ENCODE results near the gene PARP15. TPM values are rescaled to one million over a fixed set of nuclear protein-coding genes. Genes with fewer than 3 reads are reported as not detected.
"Not testable (repeated sequence)": the region's sequence is repeated elsewhere in the genome, so short reads cannot be mapped to it uniquely, and the experiment has no call there.

Gene PARP15
- total RNA-seq, 8 experiments from 2014 or later, result 0.04 to 2.2 (median 0.28) TPM; not detected in 1

DNA sequence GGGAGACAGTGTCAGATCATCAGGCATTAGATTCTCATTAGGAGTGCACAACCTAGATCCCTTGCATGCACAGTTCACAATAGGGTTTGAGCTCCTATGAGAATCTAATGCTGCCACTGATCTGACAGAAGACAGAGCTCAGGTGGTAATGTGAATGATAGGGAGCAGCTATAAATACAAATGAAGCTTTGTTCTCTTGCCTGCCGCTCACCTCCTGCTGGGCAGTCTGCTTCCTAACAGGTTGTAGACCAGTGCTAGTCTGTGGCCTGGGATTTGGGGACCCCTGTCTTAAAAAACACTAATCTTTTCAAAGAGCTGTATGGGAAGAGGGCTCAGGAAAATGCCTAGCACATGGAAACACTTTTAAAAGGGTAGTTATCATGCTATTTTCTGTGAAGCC, 52.3 kb downstream of the PARP15 start:
- 100% methylated on average over 1 of the region's 1 CpG; no CpG with 5 or more reads in 5 of the 10 experiments for WGBS, 10 experiments

DNA sequence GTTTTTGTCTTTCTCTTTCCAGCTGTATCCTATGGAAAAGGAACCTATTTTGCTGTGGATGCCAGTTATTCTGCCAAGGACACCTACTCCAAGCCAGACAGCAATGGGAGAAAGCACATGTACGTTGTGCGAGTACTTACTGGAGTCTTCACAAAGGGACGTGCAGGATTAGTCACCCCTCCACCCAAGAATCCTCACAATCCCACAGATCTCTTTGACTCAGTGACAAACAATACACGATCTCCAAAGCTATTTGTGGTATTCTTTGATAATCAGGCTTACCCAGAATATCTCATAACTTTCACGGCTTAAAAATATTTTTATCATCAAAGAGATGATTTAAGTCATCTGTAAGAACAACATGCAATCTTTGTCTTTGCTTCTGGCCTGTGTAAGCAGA, 58.3 kb downstream of the PARP15 start:
- Histone ChIP-seq H3K27ac (no peak overlapping the region), H3K4me1 (replicated peaks in 1 of 2) (no peaks in the 10 kb centered on the region), H3K4me3 (no peak overlapping the region)
- 14 to 94% (median 79%) methylated on average over 1 to 5 of the region's 5 CpGs; no CpG with 5 or more reads in 1 of the 10 experiments for WGBS, 10 experiments
- in situ Hi-C loops (cut with MboI; ENCODE audit: low pct_unique_long_range_greater_than_20kb in 2 of 9, low sequenced_read_pairs in 9 of 9, unreplicated experiment in 9 of 9), result no loop called here
- no peak for ATAC-seq (replicated peaks in 6 of 8)

More for the DNA sequence above, 52.3 kb downstream of the PARP15 start:
- no peak for ATAC-seq (replicated peaks in 6 of 8)
- in situ Hi-C loops (cut with MboI; ENCODE audit: low pct_unique_long_range_greater_than_20kb in 2 of 9, low sequenced_read_pairs in 9 of 9, unreplicated experiment in 9 of 9), result no loop called here
- Histone ChIP-seq H3K27ac (no peak overlapping the region), H3K4me1 (replicated peaks in 1 of 2) (no peaks in the 10 kb centered on the region), H3K4me3 (no peak overlapping the region)

DNA sequence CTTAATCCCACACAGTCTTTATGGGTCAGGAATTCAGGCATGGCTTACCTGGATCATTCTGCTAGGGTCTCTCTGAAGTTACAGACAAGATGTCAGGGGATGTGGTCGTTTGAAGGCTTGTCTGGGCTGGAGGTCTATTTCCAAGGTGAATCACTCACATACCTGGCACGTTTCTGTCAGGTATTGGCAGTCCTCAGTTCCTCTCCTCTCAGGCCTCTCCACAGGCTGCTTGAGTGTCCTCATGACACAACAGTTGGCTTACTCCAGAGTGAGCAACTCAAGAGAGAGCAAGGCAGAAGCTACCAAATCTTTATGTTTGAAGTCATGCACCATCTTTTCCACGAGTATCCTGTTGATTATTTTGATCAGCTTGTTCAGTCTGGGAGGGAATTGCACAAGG, 59.2 kb downstream of the PARP15 start:
- WGBS, 10 experiments, result 0 to 80% (median 33%) methylated on average over 1 to 3 of the region's 3 CpGs; no CpG with 5 or more reads in 4 of the 10 experiments
- ATAC-seq (replicated peaks in 6 of 8), result no peak
- Histone ChIP-seq H3K4me1 (replicated peaks in 1 of 2) (no peaks in the 10 kb centered on the region), H3K27ac (no peak overlapping the region), H3K4me3 (no peak overlapping the region)
- in situ Hi-C loops (cut with MboI; ENCODE audit: low pct_unique_long_range_greater_than_20kb in 2 of 9, low sequenced_read_pairs in 9 of 9, unreplicated experiment in 9 of 9), result no loop called here

DNA sequence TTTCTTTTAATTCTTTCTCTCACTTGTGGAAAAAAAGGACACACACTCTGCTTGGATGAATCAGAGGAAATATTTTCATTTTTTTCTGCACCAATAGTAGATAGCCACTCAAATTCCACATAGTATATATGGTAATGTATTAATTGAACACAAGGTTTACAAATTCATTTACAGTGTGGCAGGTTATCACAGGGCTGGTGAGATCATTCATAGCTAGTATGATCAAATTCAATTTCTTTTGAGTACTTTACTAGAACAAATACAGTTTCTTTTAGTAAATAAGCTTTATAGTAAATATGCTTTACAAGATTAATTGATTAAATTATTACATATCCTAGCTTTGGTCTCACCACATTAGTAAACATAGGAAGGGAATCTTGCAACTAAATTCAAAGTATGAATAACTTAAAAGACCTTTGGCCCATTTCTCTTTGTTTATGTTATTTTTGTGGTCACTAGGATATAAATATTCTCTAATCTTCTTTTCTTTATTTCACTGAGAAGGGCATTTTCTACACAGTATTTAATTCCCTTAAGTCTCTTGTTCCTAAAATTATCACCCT, 63.1 kb downstream of the PARP15 start:
- no peak for ATAC-seq (replicated peaks in 6 of 8)
- no peak overlapping the region for H3K4me3 ChIP-seq
- H3K4me1 ChIP-seq (replicated peaks in 1 of 2), result no peaks in the 10 kb centered on the region
- in situ Hi-C loops (cut with MboI; ENCODE audit: low pct_unique_long_range_greater_than_20kb in 2 of 9, low sequenced_read_pairs in 9 of 9, unreplicated experiment in 9 of 9), result no loop called here
- no peak overlapping the region for H3K27ac ChIP-seq

DNA sequence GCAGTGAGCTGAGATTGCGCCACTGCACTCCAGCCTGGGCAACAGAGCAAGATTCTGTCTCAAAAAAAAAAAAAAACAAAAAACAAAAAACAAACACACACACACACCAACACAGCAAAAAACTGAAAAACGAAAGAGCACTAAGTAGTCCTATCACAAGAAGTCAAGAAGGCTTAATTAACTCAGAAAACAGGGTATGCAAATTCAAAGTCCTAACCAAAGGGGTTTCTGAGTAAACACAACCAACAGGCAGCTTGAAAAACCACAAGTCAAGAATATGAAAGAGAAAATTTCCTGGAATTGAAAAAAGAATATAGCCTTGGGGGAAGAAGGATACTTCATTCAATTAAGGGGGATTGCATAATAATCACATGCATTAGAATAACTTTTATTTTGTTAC, 65.5 kb downstream of the PARP15 start:
- H3K4me1 ChIP-seq (replicated peaks in 1 of 2), result no peaks in the 10 kb centered on the region
- no peak overlapping the region for H3K27ac ChIP-seq
- in situ Hi-C loops (cut with MboI; ENCODE audit: low pct_unique_long_range_greater_than_20kb in 2 of 9, low sequenced_read_pairs in 9 of 9, unreplicated experiment in 9 of 9), result no loop called here
- WGBS, 10 experiments, result 20 to 90% (median 66%) methylated on average over 1 to 2 of the region's 2 CpGs; no CpG with 5 or more reads in 2 of the 10 experiments
- ATAC-seq (replicated peaks in 6 of 8), result peak in 2 of 8 experiments; percentile 18 to 60
- H3K4me3 ChIP-seq, result no peak overlapping the region

DNA sequence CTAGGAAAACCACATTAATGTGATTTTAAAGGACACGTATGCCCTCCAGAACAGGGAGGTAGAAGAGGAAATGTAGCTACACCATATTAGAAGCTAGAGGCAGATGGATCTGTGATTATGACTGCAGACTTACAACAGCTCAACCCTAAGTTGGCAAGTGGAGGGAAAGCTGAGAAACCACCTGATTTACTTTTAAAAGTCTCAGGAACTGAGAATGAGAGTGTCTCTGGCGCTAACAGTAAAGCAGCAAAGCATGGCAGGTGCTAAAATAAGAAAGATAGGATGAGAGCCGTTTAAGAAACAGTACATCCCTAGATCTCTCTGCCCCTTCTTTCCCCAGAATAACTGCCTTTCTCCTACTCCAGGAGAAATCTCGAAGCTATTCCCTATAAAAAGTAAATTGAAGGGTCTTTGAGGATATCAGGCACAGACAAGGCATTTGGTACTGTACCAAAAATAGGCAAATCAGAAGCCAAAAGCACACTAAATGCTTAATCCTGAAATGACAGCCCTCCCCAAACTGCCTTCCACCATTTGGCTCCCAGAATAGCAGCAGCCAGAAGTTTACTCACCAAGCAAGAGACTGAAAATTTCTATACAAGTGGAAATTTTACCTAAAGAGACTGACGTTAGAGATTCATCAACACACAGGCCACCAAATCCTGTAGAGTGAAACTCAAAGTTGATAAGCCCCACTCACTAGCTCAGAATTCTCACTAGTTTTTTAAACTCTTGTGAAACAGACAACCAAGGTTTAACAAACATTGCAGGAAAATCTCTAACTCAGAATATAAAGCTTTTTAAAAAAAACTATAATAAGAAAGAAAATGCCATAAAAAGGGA, 68.9 kb downstream of the PARP15 start:
- WGBS, 10 experiments, result 30 to 94% (median 70%) methylated on average over 1 to 5 of the region's 5 CpGs
- no peak for ATAC-seq (replicated peaks in 6 of 8)
- peaks cover 0 to 3% of the 10 kb centered on the region in 2 donors for H3K4me1 ChIP-seq (replicated peaks in 1 of 2)
- no peak overlapping the region for H3K4me3 ChIP-seq
- in situ Hi-C loops (cut with MboI; ENCODE audit: low pct_unique_long_range_greater_than_20kb in 2 of 9, low sequenced_read_pairs in 9 of 9, unreplicated experiment in 9 of 9), result no loop called here
- H3K27ac ChIP-seq, result no peak overlapping the region

DNA sequence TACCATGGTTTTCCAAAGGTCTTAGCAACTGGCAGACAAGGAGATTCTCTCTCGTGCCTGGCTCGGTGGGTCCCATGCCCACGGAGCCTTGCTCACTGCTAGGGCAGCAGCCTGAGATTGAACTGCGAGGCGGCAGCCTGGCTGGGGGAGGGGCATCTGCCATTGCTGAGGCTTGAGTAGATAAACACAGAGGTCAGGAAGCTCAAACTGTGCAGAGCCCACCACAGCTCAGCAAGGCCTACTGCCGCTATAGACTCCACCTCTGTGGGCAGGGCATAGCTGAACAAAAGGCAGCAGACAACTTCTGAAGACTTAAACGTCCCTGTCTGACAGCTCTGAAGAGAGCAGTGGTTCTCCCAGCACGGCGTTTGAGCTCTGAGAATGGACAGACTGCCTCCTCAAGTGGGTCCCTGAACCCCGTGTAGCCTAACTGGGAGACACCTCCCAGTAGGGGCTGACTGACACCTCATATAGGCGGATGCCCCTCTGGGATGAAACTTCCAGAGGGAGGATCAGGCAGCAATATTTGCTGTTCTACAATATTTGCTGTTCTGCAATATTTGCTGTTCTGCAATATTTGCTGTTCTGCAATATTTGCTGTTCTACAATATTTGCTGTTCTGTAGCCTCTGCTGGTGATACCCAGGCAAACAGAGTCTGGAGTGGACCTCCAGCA, 73.9 kb downstream of the PARP15 start:
- ATAC-seq (replicated peaks in 6 of 8); H3K27ac ChIP-seq; H3K4me1 ChIP-seq (replicated peaks in 1 of 2); H3K4me3 ChIP-seq; in situ Hi-C loops (cut with MboI; ENCODE audit: low pct_unique_long_range_greater_than_20kb in 2 of 9, low sequenced_read_pairs in 9 of 9, unreplicated experiment in 9 of 9): not testable (repeated sequence)
- WGBS, 10 experiments, result 0 to 84% (median 40%) methylated on average over 1 to 3 of the region's 11 CpGs; no CpG with 5 or more reads in 5 of the 10 experiments

DNA sequence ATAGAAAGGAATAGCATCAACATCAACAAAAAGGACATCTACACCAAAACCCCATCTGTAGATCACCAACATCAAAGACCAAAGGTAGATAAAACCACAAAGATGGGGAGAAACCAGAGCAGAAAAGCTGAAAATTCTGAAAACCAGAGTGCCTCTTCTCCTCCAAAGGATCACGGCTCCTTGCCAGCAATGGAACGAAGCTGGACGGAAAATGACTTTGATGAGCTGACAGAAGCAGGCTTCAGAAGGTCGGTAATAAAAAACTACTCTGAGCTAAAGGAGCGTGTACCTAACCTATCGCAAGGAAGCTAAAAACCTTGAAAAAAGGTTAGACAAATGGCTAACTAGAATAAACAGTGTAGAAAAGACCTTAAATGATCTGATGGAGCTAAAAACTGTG, 74.5 kb downstream of the PARP15 start:
- in situ Hi-C loops (cut with MboI; ENCODE audit: low pct_unique_long_range_greater_than_20kb in 2 of 9, low sequenced_read_pairs in 9 of 9, unreplicated experiment in 9 of 9); H3K4me1 ChIP-seq (replicated peaks in 1 of 2); ATAC-seq (replicated peaks in 6 of 8); H3K4me3 ChIP-seq; H3K27ac ChIP-seq: not testable (repeated sequence)
- WGBS, 10 experiments, result 55 to 100% (median 83%) methylated on average over 3 to 6 of the region's 6 CpGs

DNA sequence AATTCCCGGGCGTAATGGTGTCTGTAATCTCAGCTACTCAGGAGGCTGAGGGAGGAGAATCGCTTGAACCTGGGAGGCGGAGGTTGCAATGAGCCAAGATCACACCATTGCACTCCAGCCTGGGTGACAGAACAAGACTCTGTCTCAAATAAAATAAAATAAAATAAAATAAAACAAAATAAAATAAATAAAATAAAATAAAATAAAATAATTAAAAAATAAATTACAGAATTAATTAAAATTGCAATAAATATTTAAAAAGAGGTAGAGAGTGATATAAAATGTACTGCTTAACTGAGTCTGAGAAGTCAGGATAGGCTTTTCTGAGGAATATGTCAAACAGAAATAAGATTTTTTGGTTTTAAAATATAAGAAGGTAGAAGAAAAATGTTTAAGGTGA, 80.9 kb downstream of the PARP15 start:
- in situ Hi-C loops (cut with MboI; ENCODE audit: low pct_unique_long_range_greater_than_20kb in 2 of 9, low sequenced_read_pairs in 9 of 9, unreplicated experiment in 9 of 9); ATAC-seq (replicated peaks in 6 of 8); H3K4me1 ChIP-seq (replicated peaks in 1 of 2); H3K27ac ChIP-seq; H3K4me3 ChIP-seq: not testable (repeated sequence)
- 70 to 100% (median 90%) methylated on average over 1 to 4 of the region's 4 CpGs for WGBS, 10 experiments

DNA sequence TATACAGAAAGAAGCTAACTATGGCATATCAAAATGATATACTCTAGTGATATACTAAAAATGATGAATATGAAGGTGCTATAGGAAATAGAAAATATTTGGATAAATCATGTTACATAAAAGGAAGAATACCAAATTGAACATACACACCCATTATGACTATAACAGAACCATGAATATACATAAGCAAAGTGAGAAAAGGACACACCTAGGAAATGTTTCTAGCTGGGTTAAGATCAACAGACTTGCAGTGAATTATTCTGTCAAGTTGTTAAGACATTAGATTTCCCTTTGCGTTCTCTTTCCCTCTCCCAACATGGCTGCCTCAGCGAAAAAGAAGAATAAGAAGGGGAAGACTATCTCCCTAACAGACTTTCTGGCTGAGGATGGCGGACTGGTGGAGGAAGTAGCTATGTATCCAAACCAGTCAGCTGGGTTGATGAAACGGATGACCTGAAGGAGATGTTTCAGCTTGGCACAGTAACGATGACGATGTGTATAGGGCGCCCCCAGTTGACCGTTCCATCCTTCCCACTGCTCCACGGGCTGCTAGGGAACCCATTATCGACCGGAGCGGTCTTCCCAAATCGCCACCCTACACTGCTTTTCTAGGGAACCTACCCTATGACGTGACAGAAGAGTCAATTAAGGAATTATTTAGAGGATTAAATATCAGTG, 83.0 kb downstream of the PARP15 start:
- 0 to 100% (median 70%) methylated on average over 1 to 7 of the region's 14 CpGs; no CpG with 5 or more reads in 1 of the 10 experiments for WGBS, 10 experiments
- Histone ChIP-seq H3K4me3 (no peak overlapping the region), H3K27ac (no peak overlapping the region), H3K4me1 (replicated peaks in 1 of 2) (no peaks in the 10 kb centered on the region)
- peak in 3 of 8 experiments; percentile 24 to 80 (median 58) for ATAC-seq (replicated peaks in 6 of 8)
- in situ Hi-C loops (cut with MboI; ENCODE audit: low pct_unique_long_range_greater_than_20kb in 2 of 9, low sequenced_read_pairs in 9 of 9, unreplicated experiment in 9 of 9), result no loop called here

DNA sequence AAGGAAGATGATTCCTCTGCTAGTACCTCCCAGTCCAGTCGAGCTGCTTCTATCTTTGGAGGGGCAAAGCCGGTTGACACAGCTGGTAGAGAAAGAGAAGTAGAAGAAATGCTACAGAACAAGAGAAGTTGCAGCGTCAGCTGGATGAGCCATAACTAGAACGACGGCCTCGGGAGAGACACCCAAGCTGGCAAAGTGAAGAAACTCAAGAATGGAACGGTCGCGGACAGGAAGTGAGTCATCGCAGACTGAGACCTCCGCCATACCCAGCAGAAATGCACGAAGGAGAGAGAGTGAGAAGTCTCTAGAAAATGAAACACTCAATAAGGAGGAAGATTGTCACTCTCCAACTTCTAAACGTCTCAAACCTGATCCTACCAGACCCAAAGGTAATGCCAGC, 84.2 kb downstream of the PARP15 start:
- WGBS, 10 experiments, result 66 to 100% (median 90%) methylated on average over 2 to 13 of the region's 13 CpGs; no CpG with 5 or more reads in 2 of the 10 experiments
- in situ Hi-C loops (cut with MboI; ENCODE audit: low pct_unique_long_range_greater_than_20kb in 2 of 9, low sequenced_read_pairs in 9 of 9, unreplicated experiment in 9 of 9), result no loop called here

DNA sequence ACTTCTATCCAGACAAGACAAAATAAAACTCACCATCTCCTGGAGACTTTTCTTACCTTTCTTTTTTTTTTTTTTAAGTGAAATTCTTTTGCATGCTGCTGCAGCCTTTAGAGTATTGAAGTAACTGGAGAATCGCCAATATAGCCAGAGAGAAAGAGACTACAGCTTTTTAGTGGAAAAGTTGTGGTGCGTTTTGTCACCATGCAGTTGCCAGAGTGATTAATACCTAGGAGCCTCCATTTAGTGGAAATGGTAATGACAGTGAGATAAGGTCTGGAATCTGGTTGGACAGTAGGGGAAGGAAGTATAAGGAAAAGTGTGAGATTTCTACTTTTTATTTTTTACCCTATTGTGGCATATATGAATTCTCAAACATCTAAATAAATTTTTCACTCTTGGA, 85.1 kb downstream of the PARP15 start:
- WGBS, 10 experiments, result 0 to 92% (median 64%) methylated on average over 1 to 2 of the region's 2 CpGs; no CpG with 5 or more reads in 3 of the 10 experiments
- H3K27ac ChIP-seq, result no peak overlapping the region
- ATAC-seq (replicated peaks in 6 of 8), result peak in 1 of 8 experiments; percentile 57
- in situ Hi-C loops (cut with MboI; ENCODE audit: low pct_unique_long_range_greater_than_20kb in 2 of 9, low sequenced_read_pairs in 9 of 9, unreplicated experiment in 9 of 9), result no loop called here
- no peak overlapping the region for H3K4me3 ChIP-seq
- no peaks in the 10 kb centered on the region for H3K4me1 ChIP-seq (replicated peaks in 1 of 2)

More for the DNA sequence above, 84.2 kb downstream of the PARP15 start:
- no peaks in the 10 kb centered on the region for H3K4me1 ChIP-seq (replicated peaks in 1 of 2)
- no peak overlapping the region for H3K4me3 ChIP-seq
- H3K27ac ChIP-seq, result no peak overlapping the region
- no peak for ATAC-seq (replicated peaks in 6 of 8)

Measured in motor neuron (in vitro differentiated cells).